Testis (tissue), 3 donors: ENCODE results near the gene SULT2B1. TPM values are rescaled to one million over a fixed set of nuclear protein-coding genes. Genes with fewer than 3 reads are reported as not detected.

Experiments
- DNase-seq: peaks from one replicate; pipeline ENCODE4 v3.0.0-alpha.2; 2019
- H3K27ac ChIP-seq, 2 donors: fragments of 200-600 bp; sonication (generic); one replicate each; pipeline ENCODE4 v1.5.1; 2019
- H3K27me3 ChIP-seq: fragments of 200-600 bp; sonication (generic); one replicate; pipeline ENCODE4 v1.5.1; 2019
- H3K36me3 ChIP-seq: fragments of 200-600 bp; sonication (generic); one replicate; pipeline ENCODE4 v1.5.1; 2017; ENCODE audit warnings: low read depth; ENCODE audit errors: missing control alignments
- H3K4me1 ChIP-seq: fragments of 200-600 bp; sonication (generic); one replicate; pipeline ENCODE4 v1.5.1; 2019
- H3K4me3 ChIP-seq, 2 donors: fragments of 200-600 bp; sonication (generic); one replicate each; pipeline ENCODE4 v1.5.1; 2017 to 2019
- H3K9me3 ChIP-seq: fragments of 200-600 bp; sonication (generic); one replicate; pipeline ENCODE4 v1.5.1; 2017
- POLR2A ChIP-seq: fragments of 450-650 bp; IDR thresholded peaks from one replicate; pipeline ENCODE4 v1.6.1; 2017; ENCODE audit warnings: antibody characterized with exemption, mild to moderate bottlenecking, moderate library complexity
- WGBS, 2 donors: methylation state at CpG; one replicate each; pipeline ENCODE4 v1.1.5; 2018; 5-methylcytosine and 5-hydroxymethylcytosine counted together
- intact Hi-C: fragments of 100-400 bp; cut with DNase I; formaldehyde crosslinking; loops from one replicate; pipeline ENCODE4 v1.15.1; 2023; ENCODE audit warnings: low total_unique reads
- polyA plus RNA-seq: library from polyadenylated mRNA; stranded (reverse); fragments of 350-450 nt; fragmentation: Illumina TruSeq; extraction: RNeasy Lipid Tissue Mini Kit (QIAGEN cat#74804); gene quantifications from one replicate; pipeline ENCODE4 v1.2.3, GENCODE V29; 2014; ENCODE audit warnings: low read depth, low replicate concordance; ENCODE audit not compliant: insufficient read depth
- total RNA-seq, 2 donors: library from RNA; depleted of rRNA; stranded (reverse); fragments of >200 nt; gene quantifications; one replicate each; pipeline ENCODE4 v1.2.3, GENCODE V29; 2016
- TF ChIP-seq, protein P1 (sequence below), 3 experiments: fragments of 450-650 bp in 2 of 3; fragments of 200-600 bp in 1 of 3; sonication (generic) in 1 of 3; IDR thresholded peaks; one replicate each; pipeline ENCODE4 v1.5.1; 2016 to 2019; ENCODE audit warnings: antibody characterized with exemption in 3 of 3, mild to moderate bottlenecking in 2 of 3, moderate library complexity in 1 of 3

SULT2B1 gene
- total and polyA plus RNA-seq, 3 donors from 2014 or later = 1.0 to 1.4 (median 1.1) TPM

- TF ChIP-seq POLR2A = no peak
- TF ChIP-seq, protein P1, sequence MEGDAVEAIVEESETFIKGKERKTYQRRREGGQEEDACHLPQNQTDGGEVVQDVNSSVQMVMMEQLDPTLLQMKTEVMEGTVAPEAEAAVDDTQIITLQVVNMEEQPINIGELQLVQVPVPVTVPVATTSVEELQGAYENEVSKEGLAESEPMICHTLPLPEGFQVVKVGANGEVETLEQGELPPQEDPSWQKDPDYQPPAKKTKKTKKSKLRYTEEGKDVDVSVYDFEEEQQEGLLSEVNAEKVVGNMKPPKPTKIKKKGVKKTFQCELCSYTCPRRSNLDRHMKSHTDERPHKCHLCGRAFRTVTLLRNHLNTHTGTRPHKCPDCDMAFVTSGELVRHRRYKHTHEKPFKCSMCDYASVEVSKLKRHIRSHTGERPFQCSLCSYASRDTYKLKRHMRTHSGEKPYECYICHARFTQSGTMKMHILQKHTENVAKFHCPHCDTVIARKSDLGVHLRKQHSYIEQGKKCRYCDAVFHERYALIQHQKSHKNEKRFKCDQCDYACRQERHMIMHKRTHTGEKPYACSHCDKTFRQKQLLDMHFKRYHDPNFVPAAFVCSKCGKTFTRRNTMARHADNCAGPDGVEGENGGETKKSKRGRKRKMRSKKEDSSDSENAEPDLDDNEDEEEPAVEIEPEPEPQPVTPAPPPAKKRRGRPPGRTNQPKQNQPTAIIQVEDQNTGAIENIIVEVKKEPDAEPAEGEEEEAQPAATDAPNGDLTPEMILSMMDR (IDR thresholded peaks at IDR 0.05) = no peak
- Histone ChIP-seq H3K27me3 (no peaks in the 10 kb centered on the region), H3K36me3 (no peaks in the 10 kb centered on the region), H3K27ac (no peak overlapping the region), H3K4me3 (no peak overlapping the region), H3K9me3 (no peaks in the 10 kb centered on the region), H3K4me1 (no peaks in the 10 kb centered on the region)
- DNase-seq = no peak
- 78 to 80% methylated on average over 17 of the region's 17 CpGs for WGBS, 2 donors
- intact Hi-C loops = no loop called here
Measured at GRCh38 chr19:48539503-48540096, 12.4 kb upstream of the SULT2B1 start.

GRCh38 chr19:48540110-48540509, 11.9 kb upstream of the SULT2B1 start:
- Histone ChIP-seq H3K27ac (no peak overlapping the region), H3K9me3 (no peaks in the 10 kb centered on the region), H3K4me3 (no peak overlapping the region), H3K4me1 (no peaks in the 10 kb centered on the region), H3K27me3 (no peaks in the 10 kb centered on the region), H3K36me3 (no peaks in the 10 kb centered on the region)
- no peak for TF ChIP-seq POLR2A
- TF ChIP-seq, protein P1 (IDR thresholded peaks at IDR 0.05) = no peak
- intact Hi-C loops = no loop called here
- DNase-seq = no peak
- WGBS, 2 donors = 44 to 56% methylated on average over 7 of the region's 7 CpGs

DNA sequence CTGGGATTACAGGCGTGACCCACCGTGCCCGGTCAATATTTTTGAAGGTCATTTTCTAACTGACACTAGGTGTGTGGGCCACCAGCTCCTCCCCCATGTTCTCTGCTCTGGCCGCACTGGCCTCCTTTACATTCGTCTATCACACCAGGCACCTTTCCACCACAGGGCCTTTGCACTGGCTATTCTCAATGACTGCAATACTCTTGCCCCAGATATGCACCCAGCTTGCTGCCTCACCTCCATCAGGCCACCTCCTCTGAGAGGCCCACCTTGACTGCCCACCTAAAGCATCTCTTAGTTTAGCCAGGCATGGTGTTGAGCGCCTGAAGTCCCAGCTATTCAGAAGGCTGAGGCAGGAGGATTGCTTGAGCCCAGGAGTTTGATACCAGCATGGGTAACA, 10.2 kb upstream of the SULT2B1 start:
- Histone ChIP-seq H3K27ac (no peak overlapping the region), H3K27me3 (no peaks in the 10 kb centered on the region), H3K4me1 (no peaks in the 10 kb centered on the region), H3K9me3 (no peaks in the 10 kb centered on the region), H3K4me3 (no peak overlapping the region), H3K36me3 (no peaks in the 10 kb centered on the region)
- no peak for TF ChIP-seq POLR2A
- TF ChIP-seq, protein P1 (IDR thresholded peaks at IDR 0.05) = no peak
- no peak for DNase-seq
- WGBS, 2 donors = 87 to 88% methylated on average over 6 of the region's 6 CpGs
- intact Hi-C loops = no loop called here

GRCh38 chr19:48543121-48543710, 8.8 kb upstream of the SULT2B1 start:
- DNase-seq = no peak
- intact Hi-C loops = no loop called here
- Histone ChIP-seq H3K4me1 (no peaks in the 10 kb centered on the region), H3K27me3 (no peaks in the 10 kb centered on the region), H3K4me3 (no peak overlapping the region), H3K36me3 (no peaks in the 10 kb centered on the region), H3K27ac (no peak overlapping the region), H3K9me3 (no peaks in the 10 kb centered on the region)
- no peak for TF ChIP-seq POLR2A
- WGBS, 2 donors = 39% methylated on average over 14 to 19 of the region's 19 CpGs

DNA sequence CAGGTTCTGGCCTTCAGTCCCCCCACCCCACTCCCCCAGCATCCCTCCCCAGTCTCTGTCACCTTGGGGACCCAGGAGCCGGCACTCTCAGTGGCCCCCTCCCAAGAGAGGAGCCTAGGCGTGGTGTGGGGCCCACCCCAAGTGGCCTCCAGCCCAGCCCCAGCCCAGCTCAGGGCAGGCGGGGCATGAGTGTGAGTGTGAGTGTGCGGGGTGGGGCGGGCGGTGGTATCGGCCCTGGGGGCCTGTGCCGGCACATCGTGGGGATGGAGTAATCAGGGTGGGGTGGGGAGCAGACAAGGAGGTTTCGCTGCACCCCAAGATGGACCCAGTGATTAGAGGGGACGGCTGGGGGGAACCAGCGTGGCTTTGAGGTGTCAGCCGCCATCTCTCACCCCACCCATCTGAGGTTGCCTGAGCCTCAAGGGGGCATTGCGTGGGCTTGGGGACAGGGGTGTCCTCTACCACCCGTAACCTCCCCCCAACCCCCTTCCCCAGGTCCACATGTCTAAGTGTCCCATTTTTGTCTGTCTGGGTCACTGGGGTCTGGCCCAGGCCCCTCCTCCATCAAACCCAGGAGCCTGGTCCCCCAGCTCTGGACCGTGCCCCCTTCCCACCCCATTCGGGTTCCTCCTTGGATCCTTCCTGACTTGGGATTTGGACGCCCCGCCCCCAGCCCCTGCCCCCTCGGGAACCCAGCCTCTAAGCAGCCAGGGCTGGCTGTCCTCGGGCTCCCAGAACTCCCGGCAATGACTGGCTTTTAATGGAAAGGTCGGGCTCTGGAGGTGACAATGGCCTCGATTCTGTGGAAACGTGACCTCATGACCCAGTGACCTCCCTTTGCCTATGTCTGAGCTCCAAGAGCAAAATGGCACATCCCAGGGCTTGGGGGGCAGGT, 6.9 kb upstream of the SULT2B1 start:
- Histone ChIP-seq H3K27me3 (no peaks in the 10 kb centered on the region), H3K4me1 (no peaks in the 10 kb centered on the region), H3K36me3 (no peaks in the 10 kb centered on the region), H3K9me3 (no peaks in the 10 kb centered on the region), H3K4me3 (no peak overlapping the region), H3K27ac (no peak overlapping the region)
- TF ChIP-seq, protein P1 (IDR thresholded peaks at IDR 0.05) = no peak
- TF ChIP-seq POLR2A = no peak
- WGBS, 2 donors = 49 to 61% methylated on average over 19 to 25 of the region's 25 CpGs
- intact Hi-C loops = no loop called here
- no peak for DNase-seq
